GM18519 (cell line): ENCODE data around the gene PRM3.

Source experiments
- ATAC-seq: cut with Tn5 transposase; IDR thresholded peaks from one replicate; pipeline ENCODE4 v1.9.1; 2021; ENCODE audit warnings: mild to moderate bottlenecking, moderate library complexity; ENCODE audit not compliant: unreplicated experiment, low FRiP score

The PRM3 gene

DNA sequence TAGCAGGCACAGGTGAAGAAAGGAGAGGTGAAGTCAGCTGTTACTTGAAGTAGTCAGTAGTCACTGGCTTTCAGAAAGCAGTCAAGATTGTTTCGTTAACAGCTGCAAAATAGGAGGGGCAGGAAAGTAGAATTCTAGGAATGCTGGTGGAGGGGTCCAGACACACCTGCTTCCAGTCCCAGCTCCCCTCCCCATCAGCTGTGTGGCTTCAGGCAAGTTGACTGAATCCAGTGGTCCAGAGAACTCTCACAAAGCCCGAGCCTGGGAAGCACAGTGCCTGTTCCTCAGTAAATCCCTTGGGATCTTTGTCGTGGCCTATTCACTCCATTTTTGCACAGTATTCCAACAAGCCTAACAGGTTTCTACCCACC, 12.8 kb downstream of the PRM3 start:
- no peak for ATAC-seq

- no peak for ATAC-seq
These were observed 13.5 kb downstream of the PRM3 start for GRCh38 chr16:11259655-11260595.

DNA sequence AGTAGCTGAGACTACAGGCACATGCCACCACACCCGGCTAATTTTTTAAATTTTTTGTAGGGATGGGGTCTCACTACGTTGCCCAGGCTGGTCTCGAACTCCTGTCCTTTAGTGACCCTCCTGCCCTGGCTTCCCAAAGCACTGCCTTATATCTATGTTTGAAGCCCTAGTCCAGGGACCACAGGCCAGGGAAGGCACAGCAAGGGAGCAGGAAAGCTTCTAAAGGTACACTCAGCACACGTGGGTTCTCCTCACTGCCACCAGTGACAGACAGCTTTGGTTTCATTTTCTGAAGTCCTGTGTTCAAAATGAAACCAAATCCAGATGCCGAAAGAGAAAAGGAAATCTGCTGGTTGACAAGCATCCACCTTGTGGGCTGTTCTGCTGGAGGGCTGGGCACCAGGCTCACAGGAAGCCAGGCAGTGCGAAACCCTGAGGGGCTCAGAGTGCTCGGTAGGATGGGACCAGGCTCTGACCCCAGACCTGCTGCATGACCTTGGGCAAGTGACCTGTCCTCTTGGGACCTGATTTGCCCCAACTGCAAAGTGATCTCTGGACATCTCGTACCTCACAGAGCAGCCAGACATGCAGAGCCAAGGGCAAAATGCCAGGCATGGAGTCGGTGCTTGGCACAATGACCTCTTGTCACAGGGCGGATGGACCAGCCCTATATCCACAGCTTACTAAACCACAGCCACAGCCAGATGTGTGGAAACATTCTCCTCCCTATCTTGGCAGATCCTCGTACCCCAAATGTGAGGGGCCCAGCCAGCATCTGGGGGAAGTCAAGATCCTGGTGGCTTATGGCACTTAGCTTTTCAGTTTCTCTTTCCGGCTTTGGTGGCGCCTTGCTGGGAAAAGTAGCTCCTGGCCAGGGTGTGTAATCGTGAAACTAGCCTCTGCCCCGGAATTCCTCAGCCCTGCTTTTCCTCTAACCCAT, 14.6 kb downstream of the PRM3 start:
- no peak for ATAC-seq

- ATAC-seq = no peak
These were observed 16.1 kb downstream of the PRM3 start for GRCh38 chr16:11257131-11257938.

GRCh38 chr16:11256661-11257130, 16.7 kb downstream of the PRM3 start:
- no peak for ATAC-seq

GRCh38 chr16:11255737-11256660, 17.4 kb downstream of the PRM3 start, which contains the start of gene SOCS1:
SOCS1 (minus strand) TSS chr16:11256204; CDS start chr16:11255478, 726 bp downstream.
- peak; percentile 35 for ATAC-seq

- no peak for ATAC-seq
These were observed 18.3 kb downstream of the PRM3 start for GRCh38 chr16:11254913-11255736.

GRCh38 chr16:11253995-11254912, 19.2 kb downstream of the PRM3 start:
- ATAC-seq = no peak

DNA sequence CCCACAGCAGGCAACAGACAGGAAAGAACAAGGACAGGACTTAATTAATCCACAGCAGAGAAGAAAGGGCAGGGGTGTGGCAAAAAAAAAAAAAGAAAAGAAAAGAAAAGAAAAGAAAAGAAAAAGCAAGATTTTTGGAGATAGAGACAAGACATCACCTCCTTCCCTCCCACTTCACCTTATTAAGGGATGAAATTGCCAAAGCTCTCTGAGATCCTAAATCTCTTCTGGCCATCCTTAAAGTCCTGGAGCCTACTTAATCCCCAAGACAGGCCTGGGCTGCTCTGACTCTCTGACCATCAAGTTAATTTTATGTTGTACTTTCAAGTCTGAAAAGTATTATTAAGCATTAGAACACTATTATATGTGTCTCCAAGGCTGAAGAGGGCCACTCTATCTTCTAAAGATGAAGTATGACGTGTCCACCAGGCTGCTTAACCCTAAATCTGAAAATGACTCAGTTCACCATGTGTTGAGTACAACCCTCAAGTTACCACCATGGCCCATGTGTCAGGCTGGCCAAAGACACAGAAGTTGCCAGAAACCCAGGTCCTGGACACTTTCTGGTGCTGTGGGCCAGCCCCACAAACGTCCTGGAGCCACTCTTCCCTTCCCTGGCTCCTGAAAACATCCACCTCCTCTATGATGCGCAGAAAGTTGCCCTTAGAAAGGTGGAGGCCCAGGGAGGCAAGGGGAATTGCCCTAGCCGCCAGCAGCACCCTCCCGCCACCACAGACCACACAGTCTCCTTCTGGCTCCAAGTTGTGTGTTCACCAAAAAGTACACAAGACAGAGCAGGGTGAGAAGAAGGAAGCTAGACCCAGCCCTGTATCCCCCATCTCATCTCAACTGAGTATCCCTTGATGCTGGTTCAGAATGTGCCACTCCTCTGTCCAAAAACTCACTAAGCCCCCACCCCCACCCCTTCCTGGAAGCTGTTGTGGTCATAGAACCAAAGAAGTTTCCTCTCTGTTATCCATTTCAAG, 20.1 kb downstream of the PRM3 start:
- no peak for ATAC-seq

- no peak for ATAC-seq
These were observed 20.9 kb downstream of the PRM3 start for GRCh38 chr16:11252482-11252931.

- no peak for ATAC-seq
These were observed 21.6 kb downstream of the PRM3 start for GRCh38 chr16:11251525-11252481.

DNA sequence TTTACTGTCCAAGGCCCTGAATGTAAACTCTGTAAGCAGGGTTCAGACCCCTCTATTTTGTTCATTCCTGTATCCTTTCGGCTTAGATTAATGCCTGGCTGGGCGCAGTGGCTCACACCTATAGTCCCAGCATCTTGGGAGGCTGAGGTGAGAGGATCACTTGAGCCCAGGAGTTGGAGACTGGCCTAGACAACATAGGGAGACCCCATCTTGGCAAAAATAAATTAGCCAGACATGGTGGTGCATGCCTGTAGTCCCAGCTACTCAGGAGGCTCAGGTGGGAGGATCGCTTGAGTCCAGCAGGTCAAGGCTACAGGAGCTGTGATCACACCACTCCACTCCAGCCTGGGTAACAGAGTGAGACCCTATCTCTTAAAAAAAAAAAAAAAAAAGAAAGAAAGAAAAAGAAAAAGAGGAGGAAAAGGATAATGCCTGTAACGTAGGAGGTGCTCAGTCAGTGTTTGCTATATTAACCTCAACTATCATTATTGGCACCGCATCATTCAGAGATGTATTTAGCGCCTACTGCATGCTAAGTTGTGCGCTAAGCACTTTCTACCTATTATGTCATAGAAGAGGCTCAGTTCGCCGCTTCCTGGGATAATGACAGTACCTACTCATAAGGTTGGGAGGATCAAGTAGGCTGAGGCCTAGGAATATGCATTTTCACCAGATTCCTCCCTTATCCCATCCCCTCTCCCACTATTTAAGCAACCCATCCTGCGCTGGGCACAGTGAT, 22.5 kb downstream of the PRM3 start:
- ATAC-seq = no peak

- ATAC-seq = no peak
These were observed 23.2 kb downstream of the PRM3 start for GRCh38 chr16:11250091-11250785.
